ENCODE results near the gene STAMBP. TPM values are rescaled to one million over a fixed set of nuclear protein-coding genes. Genes with fewer than 3 reads are reported as not detected.
"Not testable (repeated sequence)": the region's sequence is repeated elsewhere in the genome, so short reads cannot be mapped to it uniquely, and the experiment has no call there.

The STAMBP gene
- total RNA-seq (10 to 100 TPM; 15.7 to 40.2 (median 29.0) TPM), polyA plus RNA-seq (10 to 100 TPM; 18.4 to 44.8 (median 24.1) TPM)
- long read RNA-seq, donor 1, full-length matches to known transcripts: 8 of 32 reads
- long read RNA-seq, donor 1, partial matches to known transcripts: 24 of 32 reads
- long read RNA-seq, donor 1, other reads (novel, unspliced or antisense): 0 of 32 reads
- long read RNA-seq, donor 2, full-length matches to known transcripts: 2 of 2 reads
- long read RNA-seq, donor 2, partial matches to known transcripts: 0 of 2 reads
- long read RNA-seq, donor 2, other reads (novel, unspliced or antisense): 0 of 2 reads
- long read RNA-seq, donor 3, full-length matches to known transcripts: 4 of 4 reads
- long read RNA-seq, donor 3, partial matches to known transcripts: 0 of 4 reads
- long read RNA-seq, donor 3, other reads (novel, unspliced or antisense): 0 of 4 reads
- long read RNA-seq, donor 4, full-length matches to known transcripts: 10 of 18 reads
- long read RNA-seq, donor 4, partial matches to known transcripts: 5 of 18 reads
- long read RNA-seq, donor 4, other reads (novel, unspliced or antisense): 3 of 18 reads
- long read RNA-seq, donor 5, full-length matches to known transcripts: 22 of 31 reads
- long read RNA-seq, donor 5, partial matches to known transcripts: 2 of 31 reads
- long read RNA-seq, donor 5, other reads (novel, unspliced or antisense): 7 of 31 reads
- long read RNA-seq, donor 6, full-length matches to known transcripts: 3 of 11 reads
- long read RNA-seq, donor 6, partial matches to known transcripts: 7 of 11 reads
- long read RNA-seq, donor 6, other reads (novel, unspliced or antisense): 1 of 11 reads
- long read RNA-seq, donor 7, full-length matches to known transcripts: 2 of 2 reads
- long read RNA-seq, donor 7, partial matches to known transcripts: 0 of 2 reads
- long read RNA-seq, donor 7, other reads (novel, unspliced or antisense): 0 of 2 reads
- long read RNA-seq, donor 8, full-length matches to known transcripts: 7 of 7 reads
- long read RNA-seq, donor 8, partial matches to known transcripts: 0 of 7 reads
- long read RNA-seq, donor 8, other reads (novel, unspliced or antisense): 0 of 7 reads
- long read RNA-seq, donor 9, full-length matches to known transcripts: 6 of 6 reads
- long read RNA-seq, donor 9, partial matches to known transcripts: 0 of 6 reads
- long read RNA-seq, donor 9, other reads (novel, unspliced or antisense): 0 of 6 reads
- long read RNA-seq, donor 10, full-length matches to known transcripts: 3 of 3 reads
- long read RNA-seq, donor 10, partial matches to known transcripts: 0 of 3 reads
- long read RNA-seq, donor 10, other reads (novel, unspliced or antisense): 0 of 3 reads

DNA sequence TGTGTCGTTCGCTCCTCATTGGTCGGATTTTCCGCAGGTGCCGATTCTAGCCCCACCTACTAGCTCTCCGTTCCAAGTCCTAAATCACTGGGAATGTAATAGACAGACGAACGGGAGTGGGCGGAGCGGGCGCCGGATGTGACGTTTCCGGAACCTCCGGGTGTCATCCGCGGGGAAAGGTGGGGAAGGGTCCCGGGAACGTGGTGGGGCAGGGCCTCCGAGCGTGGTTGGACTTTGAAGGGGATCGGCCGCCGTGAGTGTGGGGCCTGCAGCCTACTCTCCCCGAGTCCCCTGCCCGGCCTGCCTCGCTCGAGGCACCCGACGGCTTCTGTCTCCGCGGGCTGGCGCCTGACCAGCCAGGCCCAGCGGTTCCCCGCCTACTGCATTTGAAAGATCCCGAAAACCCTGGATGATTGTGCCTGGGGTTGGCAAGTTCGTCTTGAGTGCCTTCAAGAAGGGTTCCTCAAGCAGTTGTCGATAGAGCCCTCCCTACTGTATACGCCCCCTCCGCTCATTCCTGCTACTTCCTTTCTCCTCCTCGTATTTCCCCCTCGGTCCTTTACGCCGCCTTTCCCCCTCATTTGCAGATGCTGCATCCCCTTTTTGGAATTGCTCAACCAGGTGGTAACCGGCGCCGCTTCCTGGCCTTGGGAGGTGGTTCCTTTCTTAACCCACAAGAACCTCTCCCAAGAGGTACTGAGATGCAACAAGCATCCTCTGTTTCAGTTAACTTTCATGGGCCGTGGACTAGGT is at the start of gene STAMBP:
TSS of gene STAMBP (plus strand) at position 144 of the 753 bp plus-strand sequence. CDS start 1,896 bp downstream, outside the sequence.
- peak within 1 kb of the TSS; percentile 10 to 93 (median 83) for H3K27ac ChIP-seq
- no peaks in the 10 kb centered on the region for H3K9me3 ChIP-seq (replicated peaks in 1 of 3)
- H3K27me3 ChIP-seq: no peaks in the 10 kb centered on the region
- peaks cover 0 to 13% of the 10 kb centered on the region in 2 donors for H3K36me3 ChIP-seq (replicated peaks in 1 of 2)
- TF ChIP-seq POLR2A (IDR thresholded peaks at IDR 0.05): peak; percentile 34 to 38
- TF ChIP-seq, protein P1, sequence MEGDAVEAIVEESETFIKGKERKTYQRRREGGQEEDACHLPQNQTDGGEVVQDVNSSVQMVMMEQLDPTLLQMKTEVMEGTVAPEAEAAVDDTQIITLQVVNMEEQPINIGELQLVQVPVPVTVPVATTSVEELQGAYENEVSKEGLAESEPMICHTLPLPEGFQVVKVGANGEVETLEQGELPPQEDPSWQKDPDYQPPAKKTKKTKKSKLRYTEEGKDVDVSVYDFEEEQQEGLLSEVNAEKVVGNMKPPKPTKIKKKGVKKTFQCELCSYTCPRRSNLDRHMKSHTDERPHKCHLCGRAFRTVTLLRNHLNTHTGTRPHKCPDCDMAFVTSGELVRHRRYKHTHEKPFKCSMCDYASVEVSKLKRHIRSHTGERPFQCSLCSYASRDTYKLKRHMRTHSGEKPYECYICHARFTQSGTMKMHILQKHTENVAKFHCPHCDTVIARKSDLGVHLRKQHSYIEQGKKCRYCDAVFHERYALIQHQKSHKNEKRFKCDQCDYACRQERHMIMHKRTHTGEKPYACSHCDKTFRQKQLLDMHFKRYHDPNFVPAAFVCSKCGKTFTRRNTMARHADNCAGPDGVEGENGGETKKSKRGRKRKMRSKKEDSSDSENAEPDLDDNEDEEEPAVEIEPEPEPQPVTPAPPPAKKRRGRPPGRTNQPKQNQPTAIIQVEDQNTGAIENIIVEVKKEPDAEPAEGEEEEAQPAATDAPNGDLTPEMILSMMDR (IDR thresholded peaks at IDR 0.05): no peak
- intact Hi-C loops (cut with DNase I): loop anchor here in 1 of 2 donors (10.0 kb wide), 1 partner anchor 316 kb away; the partner anchor contains the start of gene BOLA3
- DNase-seq: peak; percentile 95 to 99 (median 98)
- WGBS, 4 donors: 0 to 1% (median 1%) methylated on average over 34 to 48 of the region's 48 CpGs
- H3K4me3 ChIP-seq: peak within 1 kb of the TSS; percentile 23 to 73 (median 48)
- peaks cover 0 to 27% of the 10 kb centered on the region in 2 donors for H3K4me1 ChIP-seq (replicated peaks in 1 of 2)

DNA sequence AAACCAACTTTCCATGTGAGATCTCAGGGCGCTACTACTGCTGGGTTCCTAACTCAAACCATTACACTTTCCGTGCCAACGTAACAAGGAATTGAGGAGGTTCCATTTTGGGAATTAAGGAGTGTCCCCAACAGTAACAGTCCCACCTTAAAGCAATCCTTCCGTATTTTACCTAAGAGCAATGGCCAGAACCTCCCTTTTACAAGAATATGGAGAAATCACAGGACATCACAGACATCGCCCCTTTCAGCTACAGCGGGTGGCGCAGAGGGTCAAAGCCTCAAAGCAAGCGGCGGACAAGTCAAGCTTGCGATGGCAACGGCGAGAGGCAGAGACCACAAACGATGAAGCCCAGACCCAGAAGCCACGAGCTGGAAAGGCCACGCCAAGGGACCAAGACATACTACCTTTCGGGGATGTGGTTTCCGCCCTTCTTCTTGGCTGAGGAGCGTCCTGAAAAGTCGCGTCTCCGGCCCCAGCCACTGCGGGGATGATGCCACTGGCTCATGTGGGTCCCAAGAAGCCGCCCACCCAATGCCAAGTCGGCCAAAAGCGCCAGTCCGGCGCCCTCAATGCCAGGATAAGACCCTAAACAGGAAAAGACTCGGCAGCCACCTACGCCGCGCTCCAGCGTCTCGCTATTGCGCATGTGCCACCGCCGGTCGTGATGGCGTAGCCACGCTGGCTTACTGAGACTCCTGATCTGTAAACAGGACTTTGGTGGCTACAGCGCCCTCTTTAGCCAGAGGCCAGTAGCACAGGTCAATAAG is 49.1 kb upstream of the STAMBP start, which contains the start of gene DUSP11:
TSS of gene DUSP11 (minus strand) at position 637 of the 770 bp plus-strand sequence. CDS start at position 508, 129 bp downstream.
- peak within 1 kb of the TSS; percentile 39 to 92 (median 88) for H3K27ac ChIP-seq
- intact Hi-C loops (cut with DNase I): no loop called here
- WGBS, 4 donors: 0 to 1% (median 0%) methylated on average over 9 to 40 of the region's 40 CpGs
- H3K4me3 ChIP-seq: peak within 1 kb of the TSS; percentile 44 to 100 (median 80)
- peak; percentile 93 to 99 (median 97) for DNase-seq
- no peaks in the 10 kb centered on the region for H3K9me3 ChIP-seq (replicated peaks in 1 of 3)
- H3K36me3 ChIP-seq (replicated peaks in 1 of 2): peaks cover 0 to 14% of the 10 kb centered on the region in 2 donors
- no peaks in the 10 kb centered on the region for H3K27me3 ChIP-seq
- H3K4me1 ChIP-seq (replicated peaks in 1 of 2): peaks cover 6 to 14% of the 10 kb centered on the region in 2 donors
- TF ChIP-seq, protein P1 (IDR thresholded peaks at IDR 0.05): peak; percentile 73 to 93 (median 90)
- TF ChIP-seq POLR2A (IDR thresholded peaks at IDR 0.05): peak; percentile 73 to 91

GRCh38 chr2:73780237-73780582 is 48.6 kb upstream of the STAMBP start:
- no peak for DNase-seq
- Histone ChIP-seq H3K4me3 (peak overlapping the region in 2 of 4 donors; percentile 89 to 100), H3K9me3 (replicated peaks in 1 of 3) (no peaks in the 10 kb centered on the region), H3K36me3 (replicated peaks in 1 of 2) (peaks cover 0 to 9% of the 10 kb centered on the region in 2 donors), H3K27ac (peak overlapping the region in 1 of 5 donors; percentile 88), H3K4me1 (replicated peaks in 1 of 2) (peaks cover 6 to 14% of the 10 kb centered on the region in 2 donors), H3K27me3 (no peaks in the 10 kb centered on the region)
- no peak for TF ChIP-seq POLR2A (IDR thresholded peaks at IDR 0.05)
- TF ChIP-seq, protein P1 (IDR thresholded peaks at IDR 0.05): peak in 1 of 6 experiments; percentile 26
- 4 to 5% (median 4%) methylated on average over 7 of the region's 7 CpGs for WGBS, 4 donors
- intact Hi-C loops (cut with DNase I): no loop called here

GRCh38 chr2:73783402-73783801 is 45.4 kb upstream of the STAMBP start:
- intact Hi-C loops (cut with DNase I); H3K4me3 ChIP-seq; H3K4me1 ChIP-seq (replicated peaks in 1 of 2); H3K27ac ChIP-seq; H3K36me3 ChIP-seq (replicated peaks in 1 of 2); H3K9me3 ChIP-seq (replicated peaks in 1 of 3); H3K27me3 ChIP-seq: not testable (repeated sequence)
- WGBS, 4 donors: 64 to 80% (median 73%) methylated on average over 15 of the region's 15 CpGs
- peak in 4 of 7 donors; percentile 18 to 44 (median 22) for DNase-seq

- H3K4me1 ChIP-seq (replicated peaks in 1 of 2); DNase-seq; H3K4me3 ChIP-seq; intact Hi-C loops (cut with DNase I); H3K9me3 ChIP-seq (replicated peaks in 1 of 3); H3K27ac ChIP-seq; H3K27me3 ChIP-seq; H3K36me3 ChIP-seq (replicated peaks in 1 of 2): not testable (repeated sequence)
- WGBS, 4 donors: 58 to 60% methylated on average over 2 to 3 of the region's 3 CpGs; no CpG with 5 or more reads in 2 of the 4 donors
These were observed 44.9 kb upstream of the STAMBP start, which contains the start of gene C2orf78 for GRCh38 chr2:73783883-73784282. Gene C2orf78 (plus strand): TSS chr2:73784183. CDS start chr2:73784310, 127 bp downstream.
